Measurements from ENCODE around the gene IL18. TPM values are rescaled to one million over a fixed set of nuclear protein-coding genes. Genes with fewer than 3 reads are reported as not detected.

IL18 gene
- polyA plus RNA-seq, 1 donor (not counting 4 experiments of a cell fraction or from before 2014, with no cell fraction given) = 205 TPM

DNA sequence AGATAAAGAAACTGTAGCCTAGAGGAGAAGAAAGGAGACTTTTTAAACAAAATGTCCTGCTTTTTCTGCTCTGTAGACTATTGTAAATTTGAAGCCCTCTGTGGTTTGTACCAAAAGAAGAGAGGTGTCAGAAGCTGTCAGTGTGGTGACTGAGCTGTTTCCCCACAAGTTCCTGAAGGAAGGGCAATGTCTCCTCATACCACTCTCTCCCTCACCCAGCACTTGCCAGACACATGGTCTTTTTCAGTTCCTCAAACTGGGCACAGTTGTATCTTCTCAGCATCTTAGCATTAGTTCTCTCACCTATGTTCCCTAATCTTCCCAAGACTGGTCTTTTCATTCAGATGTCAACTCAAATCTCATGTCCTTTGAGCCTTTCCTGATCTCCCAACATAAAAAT is 15.7 kb upstream of the IL18 start:
- Histone ChIP-seq H3K4me1 (ENCODE audit: control insufficient read depth, extremely low read depth, insufficient read depth, low read length) (peaks cover 8% of the 10 kb centered on the region), H3K9me3 (ENCODE audit: control insufficient read depth, low read depth, low read length) (no peaks in the 10 kb centered on the region), H3K4me2 (ENCODE audit: control insufficient read depth, extremely low read depth, insufficient read depth, low read depth, low read length) (no peak overlapping the region), H3K36me3 (ENCODE audit: control insufficient read depth in 2 of 2, extremely low read depth in 1 of 2, insufficient read depth in 2 of 2, low read length in 2 of 2) (no peaks in the 10 kb centered on the region), H3K27ac (ENCODE audit: control insufficient read depth, insufficient read depth, low read length) (no peak overlapping the region), H3K9me1 (ENCODE audit: control insufficient read depth, extremely low read depth, insufficient read depth, low read length) (no peaks in the 10 kb centered on the region), H4K20me1 (ENCODE audit: control insufficient read depth, extremely low read depth, insufficient read depth, low read length) (no peaks in the 10 kb centered on the region), H3K27me3 (ENCODE audit: control insufficient read depth, extremely low read depth, insufficient read depth, low read length) (no peaks in the 10 kb centered on the region), H3K9ac (ENCODE audit: control insufficient read depth, extremely low read depth, insufficient read depth, low read length) (no peak overlapping the region), H3K4me3 (ENCODE audit: control insufficient read depth in 2 of 3, extremely low read depth in 1 of 3, insufficient read depth in 2 of 3, low read depth in 1 of 3, low read length in 3 of 3) (no peak overlapping the region), H3K79me2 (ENCODE audit: control insufficient read depth, insufficient read depth, low read length) (no peaks in the 10 kb centered on the region), H2AFZ (ENCODE audit: control insufficient read depth, low read length) (no peak overlapping the region)
- DNase-seq (ENCODE audit: low read depth, low spot score) (no peak), FAIRE-seq (no peak)
- TF ChIP-seq, protein P1, sequence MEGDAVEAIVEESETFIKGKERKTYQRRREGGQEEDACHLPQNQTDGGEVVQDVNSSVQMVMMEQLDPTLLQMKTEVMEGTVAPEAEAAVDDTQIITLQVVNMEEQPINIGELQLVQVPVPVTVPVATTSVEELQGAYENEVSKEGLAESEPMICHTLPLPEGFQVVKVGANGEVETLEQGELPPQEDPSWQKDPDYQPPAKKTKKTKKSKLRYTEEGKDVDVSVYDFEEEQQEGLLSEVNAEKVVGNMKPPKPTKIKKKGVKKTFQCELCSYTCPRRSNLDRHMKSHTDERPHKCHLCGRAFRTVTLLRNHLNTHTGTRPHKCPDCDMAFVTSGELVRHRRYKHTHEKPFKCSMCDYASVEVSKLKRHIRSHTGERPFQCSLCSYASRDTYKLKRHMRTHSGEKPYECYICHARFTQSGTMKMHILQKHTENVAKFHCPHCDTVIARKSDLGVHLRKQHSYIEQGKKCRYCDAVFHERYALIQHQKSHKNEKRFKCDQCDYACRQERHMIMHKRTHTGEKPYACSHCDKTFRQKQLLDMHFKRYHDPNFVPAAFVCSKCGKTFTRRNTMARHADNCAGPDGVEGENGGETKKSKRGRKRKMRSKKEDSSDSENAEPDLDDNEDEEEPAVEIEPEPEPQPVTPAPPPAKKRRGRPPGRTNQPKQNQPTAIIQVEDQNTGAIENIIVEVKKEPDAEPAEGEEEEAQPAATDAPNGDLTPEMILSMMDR (optimal IDR thresholded peaks at IDR 0.05 in 1 of 3, IDR thresholded peaks at IDR 0.05 in 1 of 3, conservative IDR thresholded peaks at IDR 0.05 in 1 of 3; ENCODE audit: extremely low read depth in 1 of 3, insufficient read depth in 2 of 3, low read length in 3 of 3) = no peak
- TF ChIP-seq EZH2 (IDR thresholded peaks at IDR 0.05; ENCODE audit: low read length) = no peak
- dilution Hi-C loops (cut with MboI; ENCODE audit: extremely low pct_ligation_motif_present, low sequenced_read_pairs) = no loop called here

DNA sequence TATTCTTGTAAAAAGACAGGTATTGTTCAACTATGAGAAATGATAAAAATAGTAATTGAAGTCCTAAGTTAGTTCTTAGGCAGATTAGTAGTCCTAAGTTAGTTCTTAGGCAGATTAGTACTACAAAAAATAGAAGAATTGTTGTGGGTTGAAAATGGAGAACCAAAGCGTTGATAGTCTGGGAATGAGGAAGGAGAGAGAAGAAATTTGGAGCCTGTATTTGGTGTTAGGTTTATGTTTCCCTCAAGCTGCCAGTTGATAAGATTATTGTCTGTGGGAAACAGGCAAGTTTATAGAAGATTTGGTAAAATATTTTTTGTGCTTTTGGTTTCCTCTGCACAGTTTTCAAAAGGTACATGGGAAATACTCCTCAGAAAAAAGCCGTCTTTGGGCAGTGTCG is 15.0 kb upstream of the IL18 start:
- Histone ChIP-seq H3K36me3 (ENCODE audit: control insufficient read depth in 2 of 2, extremely low read depth in 1 of 2, insufficient read depth in 2 of 2, low read length in 2 of 2) (no peaks in the 10 kb centered on the region), H3K9me1 (ENCODE audit: control insufficient read depth, extremely low read depth, insufficient read depth, low read length) (no peaks in the 10 kb centered on the region), H3K79me2 (ENCODE audit: control insufficient read depth, insufficient read depth, low read length) (no peaks in the 10 kb centered on the region), H3K4me3 (ENCODE audit: control insufficient read depth in 2 of 3, extremely low read depth in 1 of 3, insufficient read depth in 2 of 3, low read depth in 1 of 3, low read length in 3 of 3) (no peak overlapping the region), H3K9me3 (ENCODE audit: control insufficient read depth, low read depth, low read length) (no peaks in the 10 kb centered on the region), H3K9ac (ENCODE audit: control insufficient read depth, extremely low read depth, insufficient read depth, low read length) (no peak overlapping the region), H3K4me2 (ENCODE audit: control insufficient read depth, extremely low read depth, insufficient read depth, low read depth, low read length) (no peak overlapping the region), H2AFZ (ENCODE audit: control insufficient read depth, low read length) (no peak overlapping the region), H3K4me1 (ENCODE audit: control insufficient read depth, extremely low read depth, insufficient read depth, low read length) (peaks cover 8% of the 10 kb centered on the region), H3K27ac (ENCODE audit: control insufficient read depth, insufficient read depth, low read length) (no peak overlapping the region), H4K20me1 (ENCODE audit: control insufficient read depth, extremely low read depth, insufficient read depth, low read length) (no peaks in the 10 kb centered on the region), H3K27me3 (ENCODE audit: control insufficient read depth, extremely low read depth, insufficient read depth, low read length) (no peaks in the 10 kb centered on the region)
- no peak for TF ChIP-seq EZH2 (IDR thresholded peaks at IDR 0.05; ENCODE audit: low read length)
- TF ChIP-seq, protein P1 (optimal IDR thresholded peaks at IDR 0.05 in 1 of 3, IDR thresholded peaks at IDR 0.05 in 1 of 3, conservative IDR thresholded peaks at IDR 0.05 in 1 of 3; ENCODE audit: extremely low read depth in 1 of 3, insufficient read depth in 2 of 3, low read length in 3 of 3) = no peak
- DNase-seq (ENCODE audit: low read depth, low spot score) (no peak), FAIRE-seq (no peak)
- dilution Hi-C loops (cut with MboI; ENCODE audit: extremely low pct_ligation_motif_present, low sequenced_read_pairs) = no loop called here
